ENCODE data around the gene SLC29A1. TPM values are rescaled to one million over a fixed set of nuclear protein-coding genes. Genes with fewer than 3 reads are reported as not detected.
"Not testable (repeated sequence)": the region's sequence is repeated elsewhere in the genome, so short reads cannot be mapped to it uniquely, and the experiment has no call there.

SLC29A1 gene
- total RNA-seq, 1 experiment from 2014 or later = 22.2 TPM

GRCh38 chr6:44222486-44223318, 693 bp upstream of the SLC29A1 start:
- DNase-seq (ENCODE audit: low read depth) = no peak

- no peak for DNase-seq (ENCODE audit: low read depth)
Observed at GRCh38 chr6:44224029-44224964, 902 bp downstream of the SLC29A1 start.

GRCh38 chr6:44224965-44225305, 1.5 kb downstream of the SLC29A1 start:
- no peak for DNase-seq (ENCODE audit: low read depth)

GRCh38 chr6:44225579-44226325, 2.4 kb downstream of the SLC29A1 start:
- no peak for DNase-seq (ENCODE audit: low read depth)

- no peak for DNase-seq (ENCODE audit: low read depth)
Observed at GRCh38 chr6:44226368-44227147, 3.2 kb downstream of the SLC29A1 start.

GRCh38 chr6:44227148-44227793, 3.9 kb downstream of the SLC29A1 start:
- DNase-seq (ENCODE audit: low read depth) = no peak

- DNase-seq (ENCODE audit: low read depth) = no peak
Observed at GRCh38 chr6:44228031-44228430, 4.6 kb downstream of the SLC29A1 start.

- no peak for DNase-seq (ENCODE audit: low read depth)
Observed at GRCh38 chr6:44228433-44228832, 5.0 kb downstream of the SLC29A1 start.

GRCh38 chr6:44228836-44229235, 5.4 kb downstream of the SLC29A1 start:
- no peak for DNase-seq (ENCODE audit: low read depth)

- no peak for DNase-seq (ENCODE audit: low read depth)
Observed at GRCh38 chr6:44229376-44230033, 6.1 kb downstream of the SLC29A1 start.

GRCh38 chr6:44230034-44230675, 6.8 kb downstream of the SLC29A1 start:
- DNase-seq (ENCODE audit: low read depth) = no peak

GRCh38 chr6:44231426-44231825, 8.0 kb downstream of the SLC29A1 start:
- not testable (repeated sequence) for DNase-seq (ENCODE audit: low read depth)

GRCh38 chr6:44232676-44233566, 9.5 kb downstream of the SLC29A1 start:
- DNase-seq (ENCODE audit: low read depth) = no peak

GRCh38 chr6:44233567-44234100, 10.2 kb downstream of the SLC29A1 start:
- DNase-seq (ENCODE audit: low read depth) = no peak

GRCh38 chr6:44234101-44235025, 11.0 kb downstream of the SLC29A1 start:
- peak; percentile 73 for DNase-seq (ENCODE audit: low read depth)

GRCh38 chr6:44235269-44235668, 11.9 kb downstream of the SLC29A1 start:
- no peak for DNase-seq (ENCODE audit: low read depth)

- DNase-seq (ENCODE audit: low read depth) = no peak
Observed at GRCh38 chr6:44235891-44236516, 12.6 kb downstream of the SLC29A1 start.

All from RPMI7951 (cell line).